H1 (cell line): ENCODE data around the gene TXLNB. TPM values are rescaled to one million over a fixed set of nuclear protein-coding genes. Genes with fewer than 3 reads are reported as not detected.

Source experiments
- CTCF ChIA-PET: fragments of 300-600 bp; sonication (Branson Sonifier 250); formaldehyde crosslinking; loops from one replicate; lab custom pipeline; 2021; ENCODE audit not compliant: partially characterized antibody; lab: Charles Lee
- POLR2A ChIA-PET: fragments of 300-600 bp; sonication (Branson Sonifier 250); formaldehyde crosslinking; loops from one replicate; lab custom pipeline; 2021; ENCODE audit warnings: inconsistent platforms; ENCODE audit not compliant: partially characterized antibody; lab: Charles Lee
- DNase-seq, 2 experiments: peaks; one replicate each; pipeline versions ENCODE4 v3.0.0 to v3.0.0-alpha.2; 2010 to 2022; ENCODE audit warnings: low spot score in 2 of 2, low read depth in 1 of 2, mixed read lengths in 1 of 2
- FAIRE-seq: peaks from 2 replicates; lab custom pipeline; 2011; peaks lifted over from hg19 to GRCh38; lab: Jason Lieb, UNC
- H2AFZ ChIP-seq: 2 replicates; pipeline ENCODE4 v1.8.1; 2012; ENCODE audit warnings: low read length, inconsistent platforms
- H2AK5ac ChIP-seq: 2 replicates; pipeline ENCODE4 v1.6.1; 2013; ENCODE audit warnings: low read depth, low read length
- H2BK120ac ChIP-seq: replicated peaks from 2 replicates; pipeline ENCODE3; 2013; ENCODE audit warnings: low read depth, low read length, inconsistent platforms
- H2BK12ac ChIP-seq: 2 replicates; pipeline ENCODE4 v1.6.1; 2013; ENCODE audit warnings: low read depth, low read length
- H2BK15ac ChIP-seq: 2 replicates; pipeline ENCODE4 v1.6.1; 2013; ENCODE audit warnings: low read length
- H2BK20ac ChIP-seq: 2 replicates; pipeline ENCODE4 v1.6.1; 2013; ENCODE audit warnings: low read length
- H2BK5ac ChIP-seq: 2 replicates; pipeline ENCODE4 v1.6.1; 2013; ENCODE audit warnings: low read depth, low read length
- H3K14ac ChIP-seq: 2 replicates; pipeline ENCODE4 v1.6.1; 2013; ENCODE audit warnings: inconsistent platforms; ENCODE audit not compliant: insufficient read length
- H3K18ac ChIP-seq: 2 replicates; pipeline ENCODE4 v1.6.1; 2013; ENCODE audit warnings: low read length; ENCODE audit errors: extremely low read depth
- H3K23ac ChIP-seq: 2 replicates; pipeline ENCODE4 v1.6.1; 2013; ENCODE audit warnings: inconsistent platforms; ENCODE audit not compliant: insufficient read length
- H3K23me2 ChIP-seq: 2 replicates; pipeline ENCODE4 v1.6.1; 2013; ENCODE audit warnings: low read depth, low read length
- H3K27ac ChIP-seq: 2 replicates; pipeline ENCODE4 v1.6.1; 2011; ENCODE audit warnings: low read depth, low read length, inconsistent platforms
- H3K27me3 ChIP-seq, 4 experiments: replicated peaks in 1 of 4; 1 replicate in 1 of 4; 2 replicates in 3 of 4; pipeline versions ENCODE4 v1.6.1 to v1.8.1; 2011 to 2013; ENCODE audit warnings: low read length in 3 of 4, mild to moderate bottlenecking in 3 of 4, inconsistent platforms in 2 of 4, mixed read lengths in 2 of 4, moderate library complexity in 1 of 4; ENCODE audit not compliant: control insufficient read depth in 3 of 4, insufficient read depth in 3 of 4; ENCODE audit errors: extremely low read depth in 1 of 4
- H3K36me3 ChIP-seq, 4 experiments: 2 replicates each; pipeline versions ENCODE4 v1.6.1 to v1.8.1; 2011 to 2013; ENCODE audit warnings: mild to moderate bottlenecking in 4 of 4, low read length in 3 of 4, moderate library complexity in 2 of 4, control low read depth in 1 of 4, inconsistent platforms in 1 of 4; ENCODE audit not compliant: insufficient read depth in 4 of 4, control insufficient read depth in 2 of 4
- H3K4ac ChIP-seq: replicated peaks from 2 replicates; pipeline ENCODE3; 2013; ENCODE audit warnings: low read length, low read depth, mixed read lengths, inconsistent platforms; ENCODE audit not compliant: insufficient read length
- H3K4me1 ChIP-seq, 4 experiments: replicated peaks in 1 of 4; 1 replicate in 1 of 4; 2 replicates in 3 of 4; pipeline versions ENCODE4 v1.6.1 to v1.8.1; 2011 to 2013; ENCODE audit warnings: low read length in 3 of 4, inconsistent platforms in 2 of 4, mixed read lengths in 1 of 4; ENCODE audit not compliant: insufficient read depth in 4 of 4, control insufficient read depth in 3 of 4
- H3K4me2 ChIP-seq, 2 experiments: 2 replicates each; pipeline versions ENCODE4 v1.6.1 to v1.8.1; 2011 to 2013; ENCODE audit warnings: low read depth in 2 of 2, low read length in 2 of 2, control low read depth in 1 of 2, inconsistent platforms in 1 of 2, mild to moderate bottlenecking in 1 of 2; ENCODE audit not compliant: insufficient read depth in 1 of 2
- H3K4me3 ChIP-seq, 4 experiments: fragments of 200-600, 300-600 bp in 1 of 4; sonication (generic), shearing (Covaris generic), sonication (Bioruptor Twin) in 1 of 4; 2 replicates each; pipeline versions ENCODE4 v1.5.1 to v1.8.1; 2011 to 2016; ENCODE audit warnings: low read length in 4 of 4, low read depth in 3 of 4, control low read depth in 2 of 4, inconsistent platforms in 2 of 4, mild to moderate bottlenecking in 2 of 4, mixed read lengths in 1 of 4, moderate library complexity in 1 of 4; ENCODE audit not compliant: insufficient read depth in 2 of 4; ENCODE audit errors: extremely low read depth in 1 of 4
- H3K56ac ChIP-seq: replicated peaks from 2 replicates; pipeline ENCODE3; 2013; ENCODE audit warnings: low read depth, mild to moderate bottlenecking, mixed read lengths, low read length, inconsistent platforms; ENCODE audit not compliant: insufficient read length
- H3K79me1 ChIP-seq: 2 replicates; pipeline ENCODE4 v1.6.1; 2013; ENCODE audit warnings: low read depth, low read length, control low read depth
- H3K79me2 ChIP-seq, 2 experiments: 2 replicates each; pipeline versions ENCODE4 v1.6.1 to v1.8.1; 2012 to 2013; ENCODE audit warnings: low read length in 2 of 2, mild to moderate bottlenecking in 2 of 2, inconsistent platforms in 1 of 2; ENCODE audit not compliant: insufficient read depth in 2 of 2, control insufficient read depth in 1 of 2
- H3K9ac ChIP-seq, 4 experiments: replicated peaks in 1 of 4; 1 replicate in 1 of 4; 2 replicates in 3 of 4; pipeline versions ENCODE4 v1.6.1 to v1.8.1; 2011 to 2013; ENCODE audit warnings: low read depth in 3 of 4, low read length in 3 of 4, control low read depth in 2 of 4, mild to moderate bottlenecking in 2 of 4, moderate library complexity in 2 of 4, inconsistent platforms in 1 of 4; ENCODE audit errors: extremely low read depth in 1 of 4
- H3K9me3 ChIP-seq, 2 experiments: 2 replicates each; pipeline versions ENCODE4 v1.6.1 to v1.8.1; 2012 to 2013; ENCODE audit warnings: mild to moderate bottlenecking in 2 of 2, moderate library complexity in 2 of 2, control low read depth in 1 of 2, inconsistent platforms in 1 of 2, low read depth in 1 of 2, low read length in 1 of 2, mixed read lengths in 1 of 2; ENCODE audit not compliant: insufficient read depth in 2 of 2
- H4K20me1 ChIP-seq, 2 experiments: replicated peaks in 1 of 2; 2 replicates each; pipeline versions ENCODE3 to v1.8.1; 2011 to 2013; ENCODE audit warnings: inconsistent platforms in 2 of 2, low read length in 2 of 2, mild to moderate bottlenecking in 1 of 2; ENCODE audit not compliant: insufficient read depth in 2 of 2, control insufficient read depth in 1 of 2
- H4K5ac ChIP-seq: 2 replicates; pipeline ENCODE4 v1.6.1; 2013; ENCODE audit warnings: low read length, low read depth, mixed read lengths, inconsistent platforms; ENCODE audit not compliant: insufficient read length
- H4K8ac ChIP-seq: 2 replicates; pipeline ENCODE4 v1.8.0; 2013; ENCODE audit warnings: mild to moderate bottlenecking, moderate library complexity, low read length, inconsistent platforms; ENCODE audit not compliant: insufficient read depth; ENCODE audit errors: extremely low read depth
- H4K91ac ChIP-seq: replicated peaks from 2 replicates; pipeline ENCODE3; 2013; ENCODE audit warnings: low read length, mixed read lengths, inconsistent platforms; ENCODE audit not compliant: insufficient read length
- ATF3 ChIP-seq: IDR thresholded peaks from 2 replicates; pipeline ENCODE4 v1.6.1; 2011; ENCODE audit warnings: low read depth, mild to moderate bottlenecking, low read length; ENCODE audit not compliant: insufficient read depth
- BRCA1 ChIP-seq: IDR thresholded peaks from 2 replicates; pipeline ENCODE4 v1.6.1; 2012; ENCODE audit warnings: low read depth, low read length, improper control_type of control experiment
- E2F6 ChIP-seq: IDR thresholded peaks from 2 replicates; pipeline ENCODE4 v1.6.1; 2012; ENCODE audit warnings: inconsistent platforms
- EP300 ChIP-seq, 2 experiments: IDR thresholded peaks; 1 replicate in 1 of 2; 2 replicates in 1 of 2; pipeline ENCODE4 v1.6.1; 2011 to 2012; ENCODE audit warnings: low read depth in 2 of 2, low read length in 2 of 2, mild to moderate bottlenecking in 2 of 2, borderline replicate concordance in 1 of 2, inconsistent platforms in 1 of 2, moderate library complexity in 1 of 2
- FOSL1 ChIP-seq: IDR thresholded peaks from 2 replicates; pipeline ENCODE4 v1.6.1; 2011; ENCODE audit warnings: mild to moderate bottlenecking, low read depth, low read length, moderate library complexity; ENCODE audit not compliant: insufficient read depth
- JUN ChIP-seq: IDR thresholded peaks from 2 replicates; pipeline ENCODE4 v1.6.1; 2011; ENCODE audit warnings: low read depth, mild to moderate bottlenecking, improper control_type of control experiment, low read length
- SIN3A ChIP-seq, 2 experiments: IDR thresholded peaks in 1 of 2; conservative IDR thresholded peaks in 1 of 2; 2 replicates each; pipeline ENCODE4 v1.6.1; 2011 to 2012; ENCODE audit warnings: low read length in 2 of 2, improper control_type of control experiment in 1 of 2, low read depth in 1 of 2, mild to moderate bottlenecking in 1 of 2
- SP2 ChIP-seq: IDR thresholded peaks from 2 replicates; pipeline ENCODE4 v1.6.1; 2012; ENCODE audit warnings: mild to moderate bottlenecking, low read length, inconsistent platforms
- SUZ12 ChIP-seq: fragments of 200-600 bp; sonication (generic); IDR thresholded peaks from 2 replicates; pipeline ENCODE4 v1.6.1; 2012; ENCODE audit warnings: mild to moderate bottlenecking, inconsistent platforms, low read length, moderate library complexity, mixed read lengths
- TBP ChIP-seq: IDR thresholded peaks from 2 replicates; pipeline ENCODE4 v1.6.1; 2011; ENCODE audit warnings: low read depth, low read length, improper control_type of control experiment
- TCF12 ChIP-seq: IDR thresholded peaks from 2 replicates; pipeline ENCODE4 v1.6.1; 2011; ENCODE audit warnings: low read depth, mild to moderate bottlenecking, low read length
- YY1 ChIP-seq: IDR thresholded peaks from 2 replicates; pipeline ENCODE4 v1.6.1; 2011; ENCODE audit warnings: low read depth, mild to moderate bottlenecking, low read length
- WGBS, 2 experiments: shearing (Covaris generic) in 1 of 2; methylation state at CpG; one replicate each; pipeline versions ENCODE4 v1.1.6 to v1.1.7; 2013 to 2015; ENCODE audit warnings: low lambda C conversion rate in 2 of 2, mixed read lengths in 2 of 2, inconsistent platforms in 1 of 2, low coverage in 1 of 2, missing lambda C conversion rate in 1 of 2; ENCODE audit not compliant: insufficient replicate concordance in 2 of 2, insufficient coverage in 1 of 2, insufficient read length in 1 of 2; ENCODE audit errors: extremely low coverage in 1 of 2, missing lambda C conversion rate in 1 of 2; 5-methylcytosine and 5-hydroxymethylcytosine counted together
- polyA plus RNA-seq, 7 experiments: library from polyadenylated mRNA; depleted of rRNA in 3 of 7; stranded (reverse) in 5 of 7; unstranded in 2 of 7; fragments of >200 nt in 5 of 7; fragments of 200-250 nt in 2 of 7; gene quantifications; 1 replicate in 5 of 7; 2 replicates in 1 of 7; 4 replicates in 1 of 7; pipeline versions ENCODE4 v1.2.1 to v1.2.3, GENCODE V29; 2011 to 2013; ENCODE audit warnings: missing spikeins in 2 of 7, mixed read lengths in 2 of 7
- total RNA-seq: library from RNA; stranded (reverse); fragmentation: NEBNext Ultra II Directional; extraction: Animal tissue kit (Norgen Biotek cat#: 25700); gene quantifications from 2 replicates; pipeline ENCODE4 v1.2.1, GENCODE V29; 2021

The TXLNB gene
- total and polyA plus RNA-seq, 2 of the 8 experiments (the other 6 are each of a cell fraction or from before 2014, with no cell fraction given), result 0.05 to 0.17 TPM

GRCh38 chr6:139271056-139271455, 20.7 kb downstream of the TXLNB start:
- FAIRE-seq (no peak), DNase-seq (no peak)
- Histone ChIP-seq H2BK15ac (no peak overlapping the region), H2BK12ac (no peak overlapping the region), H4K5ac (no peak overlapping the region), H2BK5ac (no peak overlapping the region), H4K91ac (no peak overlapping the region), H3K9me3 (no peaks in the 10 kb centered on the region), H3K4me1 (no peaks in the 10 kb centered on the region), H3K79me2 (no peaks in the 10 kb centered on the region), H3K4me2 (no peak overlapping the region), H3K9ac (no peak overlapping the region), H3K23ac (no peak overlapping the region), H3K23me2 (no peaks in the 10 kb centered on the region), H3K27ac (no peak overlapping the region), H4K8ac (no peak overlapping the region), H3K18ac (no peak overlapping the region), H3K56ac (no peak overlapping the region), H3K79me1 (no peaks in the 10 kb centered on the region), H3K14ac (no peak overlapping the region), H3K4ac (no peak overlapping the region), H2AFZ (no peak overlapping the region), H3K27me3 (no peaks in the 10 kb centered on the region), H3K4me3 (no peak overlapping the region), H3K36me3 (no peaks in the 10 kb centered on the region), H2BK120ac (no peak overlapping the region), H2AK5ac (no peak overlapping the region), H2BK20ac (no peak overlapping the region), H4K20me1 (no peaks in the 10 kb centered on the region)
- ChIA-PET CTCF (interaction anchor here (1.2 to 2.6 kb wide), 3 partner anchors 21 to 51 kb away, joined by 3 to 12 read pairs (median 4); no protein-coding TSS in a partner anchor), POLR2A (no interaction called here)
- TF ChIP-seq TBP (no peak), FOSL1 (no peak), SUZ12 (no peak), YY1 (no peak), TCF12 (no peak), BRCA1 (no peak), EP300 (IDR thresholded peaks at IDR 0.05; ENCODE audit: borderline replicate concordance in 1 of 2, low read depth in 2 of 2, low read length in 2 of 2) (no peak), SIN3A (conservative IDR thresholded peaks at IDR 0.05 in 1 of 2, IDR thresholded peaks at IDR 0.05 in 1 of 2; ENCODE audit: low read depth in 1 of 2, low read length in 2 of 2) (no peak), ATF3 (no peak), SP2 (no peak), E2F6 (no peak), JUN (no peak)
- 93% methylated on average over 6 of the region's 6 CpGs; no CpG with 5 or more reads in 1 of the 2 experiments for WGBS, 2 experiments
